8988T (cell line): Measurements from ENCODE around the gene HRNR.

ENCODE experiments used
- DNase-seq: peaks from one replicate; pipeline ENCODE4 v3.0.0; 2011

The HRNR gene

DNA sequence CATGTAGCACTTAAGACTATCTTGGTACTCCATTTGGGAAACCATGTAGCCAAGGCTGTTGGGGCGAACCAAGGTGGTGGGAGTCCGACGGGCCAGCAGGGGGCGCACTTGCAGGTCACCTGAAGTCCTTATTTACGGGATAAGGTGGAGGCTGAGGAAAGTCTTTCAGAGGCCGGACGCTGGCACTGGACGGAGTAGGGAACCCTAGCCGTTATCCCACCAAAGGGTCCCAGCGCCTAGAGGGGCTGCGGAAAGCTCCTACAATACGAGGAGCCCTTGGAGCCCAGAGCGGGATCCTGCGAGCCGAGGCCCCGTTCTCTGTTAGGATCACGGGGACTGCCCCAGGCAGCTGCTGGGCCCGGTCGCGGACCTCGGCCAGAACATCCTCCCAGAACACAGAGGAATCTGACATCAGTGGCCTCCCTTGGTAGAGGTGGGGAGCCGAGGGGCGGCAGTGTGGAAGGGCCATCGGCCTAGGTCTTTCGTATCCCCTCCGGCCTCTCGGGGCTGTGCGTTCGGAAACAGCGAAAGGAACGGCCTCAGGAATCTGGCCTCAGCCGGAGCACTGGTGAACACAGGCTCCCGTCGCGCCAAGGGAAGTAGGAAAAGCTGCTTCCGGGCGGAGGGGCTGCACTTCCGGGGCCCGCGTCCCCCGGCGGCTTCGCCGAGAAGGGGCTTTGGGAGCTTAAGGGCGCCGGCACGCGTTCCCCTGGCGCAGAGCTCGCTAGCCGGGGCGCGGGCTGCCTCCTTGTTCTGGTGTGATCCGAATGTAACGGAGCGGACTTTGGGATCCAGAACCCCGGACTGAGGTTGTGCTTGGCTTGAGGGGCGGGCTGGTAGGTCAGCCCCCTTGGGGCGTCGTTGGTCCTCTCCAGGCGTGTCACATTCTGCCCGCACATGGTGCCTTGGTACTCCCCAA lies 35.1 kb downstream of the HRNR start:
- no peak for DNase-seq

DNA sequence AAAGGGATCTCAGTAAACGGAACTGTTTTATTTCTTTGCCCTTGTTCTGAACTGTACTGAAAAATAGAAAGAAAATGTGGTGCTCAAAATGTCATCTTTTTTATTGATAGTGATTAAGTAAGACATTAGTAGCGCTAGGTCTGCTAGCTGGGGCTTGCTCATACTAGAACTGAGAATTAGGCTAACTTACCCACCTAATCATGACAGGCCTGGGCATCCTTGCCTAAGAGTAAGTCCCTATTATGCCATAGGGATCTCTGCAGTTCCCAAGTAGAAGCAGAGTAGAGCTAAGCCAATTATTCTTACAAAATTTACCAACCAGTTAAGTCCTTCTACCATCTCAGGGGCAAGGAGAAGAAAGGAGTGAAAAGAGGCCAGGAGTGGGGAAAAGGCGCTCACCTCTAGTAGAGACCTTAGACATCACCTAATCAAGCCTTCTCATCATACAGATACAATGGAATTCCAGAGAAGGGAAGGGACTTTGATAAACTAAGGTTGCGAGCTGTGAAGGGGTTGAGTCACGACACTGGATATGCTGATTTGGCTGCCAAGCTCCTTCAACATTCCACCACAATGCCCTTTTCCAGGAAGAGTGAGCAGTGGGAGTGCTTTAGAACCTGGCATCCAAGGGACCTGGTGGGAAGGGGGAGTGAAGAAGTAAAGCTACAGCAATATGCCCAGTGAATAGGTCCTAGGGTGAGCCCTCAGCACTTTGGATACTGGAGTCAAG lies 37.3 kb downstream of the HRNR start:
- DNase-seq: no peak

DNA sequence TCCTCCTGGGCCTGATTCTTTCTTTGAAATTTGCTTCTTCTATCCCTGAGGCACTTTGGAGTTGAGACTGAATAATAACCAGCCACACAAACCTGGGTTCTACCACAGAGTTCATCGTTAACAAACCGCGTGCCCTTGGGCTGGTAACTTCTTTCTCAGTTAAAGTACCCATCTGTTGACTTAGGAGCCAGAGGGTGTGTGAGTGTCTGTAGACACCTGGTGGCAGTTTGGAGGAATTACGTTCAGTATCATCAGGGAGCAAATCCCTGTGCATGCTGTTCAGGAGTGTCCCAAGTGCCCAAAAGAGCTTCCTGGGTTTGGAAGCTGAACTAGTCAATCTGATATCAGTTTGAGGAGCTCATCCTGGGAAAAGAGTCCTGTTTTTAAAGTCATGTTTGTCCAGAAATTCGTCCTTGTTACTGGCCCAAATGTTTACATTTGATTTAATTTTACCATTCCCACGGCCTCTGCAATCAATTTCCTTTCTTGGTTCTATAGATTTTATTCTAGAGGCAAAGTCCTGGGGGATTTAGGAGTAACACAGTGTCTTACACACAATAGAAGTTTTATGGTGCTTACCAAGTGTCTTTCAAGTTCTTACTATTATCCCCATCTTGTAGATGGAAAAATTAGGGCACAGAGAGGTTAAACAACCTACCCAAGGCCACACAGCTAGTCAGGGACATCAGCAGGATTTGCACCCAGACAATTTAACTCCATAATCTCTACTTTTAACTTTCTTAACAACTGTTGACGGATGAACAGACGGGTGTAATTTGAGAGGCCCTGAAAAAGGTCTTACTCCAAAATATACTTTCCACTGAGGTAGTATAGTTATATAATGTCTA lies 38.2 kb downstream of the HRNR start:
- no peak for DNase-seq

DNA sequence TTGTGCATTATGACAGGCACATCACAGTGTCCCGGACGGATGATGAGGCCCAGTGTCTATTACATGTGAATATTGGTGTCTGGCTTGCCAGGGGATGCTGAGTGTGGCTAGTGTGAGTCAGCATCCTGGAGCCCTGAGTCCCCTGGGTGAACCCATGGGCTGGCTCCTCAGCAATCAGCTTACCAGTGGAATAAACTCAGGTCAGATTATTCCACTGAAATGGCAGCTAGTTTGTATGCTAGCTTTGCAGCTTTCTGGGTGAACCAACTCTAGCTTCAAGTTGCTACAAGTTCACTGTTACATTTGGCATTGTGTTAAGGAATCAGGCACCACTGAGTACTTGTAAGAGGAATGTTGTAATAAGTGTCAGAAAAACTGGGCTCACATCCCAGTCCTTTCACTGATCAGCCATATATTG lies 41.0 kb downstream of the HRNR start:
- DNase-seq: no peak

DNA sequence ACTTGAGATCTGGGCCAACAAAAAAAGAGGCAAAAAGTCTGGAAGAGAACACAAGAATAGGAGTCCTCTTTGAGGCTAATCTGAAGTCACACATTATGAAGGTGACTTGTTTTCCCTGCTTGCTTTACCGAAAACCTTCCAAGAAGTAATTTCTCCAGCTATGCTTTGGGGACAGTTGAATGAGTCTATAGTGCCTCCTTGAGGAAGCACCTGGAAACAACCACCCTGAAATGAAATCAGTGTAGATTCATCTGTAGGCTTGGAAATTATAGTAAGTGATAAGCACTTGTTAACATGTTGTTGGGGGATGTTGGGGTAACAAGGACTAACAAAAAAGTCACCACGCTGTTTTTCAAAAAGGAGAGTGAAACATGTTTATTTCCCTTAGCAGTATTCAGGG lies 41.6 kb downstream of the HRNR start:
- DNase-seq: no peak

DNA sequence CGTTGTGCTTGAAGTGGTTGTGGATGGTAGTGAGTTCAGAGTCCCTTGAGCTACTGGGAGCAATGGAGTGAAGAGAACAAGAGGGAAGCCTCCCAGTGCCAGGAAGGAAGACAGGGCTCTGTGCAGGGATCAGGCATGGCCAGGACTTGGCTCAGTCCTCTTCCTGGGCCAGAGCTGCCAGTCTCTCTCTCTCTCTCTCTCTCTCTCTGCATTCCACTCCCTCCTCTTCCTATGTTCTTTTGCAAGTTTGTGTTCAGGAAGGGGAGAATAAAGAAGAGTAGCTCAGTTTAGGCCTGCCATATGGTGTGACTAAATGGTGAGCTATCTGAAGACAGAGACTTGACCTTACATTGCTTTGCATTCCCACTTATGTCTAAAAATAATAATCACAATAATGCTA lies 44.4 kb downstream of the HRNR start:
- DNase-seq: no peak

DNA sequence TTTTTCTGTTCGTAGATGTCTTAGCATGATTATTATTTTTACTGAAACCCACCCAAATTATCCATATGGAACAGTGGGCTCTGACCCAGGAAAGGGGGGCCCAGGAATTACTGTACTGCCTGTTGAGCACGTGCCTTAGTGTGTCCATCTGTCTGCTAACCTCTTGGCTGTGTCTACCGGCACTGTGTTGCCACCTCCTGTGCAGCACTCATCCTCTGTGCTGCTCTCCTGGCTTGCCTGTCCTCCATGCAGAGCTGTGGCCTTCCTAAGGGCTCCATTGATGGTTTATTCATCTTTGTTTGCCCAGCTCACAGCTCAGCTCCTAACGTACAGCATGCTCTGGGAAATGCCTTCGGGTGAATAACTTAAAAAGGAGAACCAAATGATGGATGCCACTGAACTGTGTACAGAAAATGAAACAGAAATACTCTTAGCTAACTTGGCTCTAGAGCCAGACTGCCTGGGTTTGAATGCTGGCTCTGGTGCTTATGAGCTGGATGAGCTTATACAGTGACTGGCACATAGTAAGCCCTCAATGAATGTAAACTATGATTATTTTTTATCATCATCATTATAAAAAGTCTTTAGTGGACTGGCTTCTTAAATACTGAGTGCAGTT lies 53.6 kb downstream of the HRNR start:
- no peak for DNase-seq

DNA sequence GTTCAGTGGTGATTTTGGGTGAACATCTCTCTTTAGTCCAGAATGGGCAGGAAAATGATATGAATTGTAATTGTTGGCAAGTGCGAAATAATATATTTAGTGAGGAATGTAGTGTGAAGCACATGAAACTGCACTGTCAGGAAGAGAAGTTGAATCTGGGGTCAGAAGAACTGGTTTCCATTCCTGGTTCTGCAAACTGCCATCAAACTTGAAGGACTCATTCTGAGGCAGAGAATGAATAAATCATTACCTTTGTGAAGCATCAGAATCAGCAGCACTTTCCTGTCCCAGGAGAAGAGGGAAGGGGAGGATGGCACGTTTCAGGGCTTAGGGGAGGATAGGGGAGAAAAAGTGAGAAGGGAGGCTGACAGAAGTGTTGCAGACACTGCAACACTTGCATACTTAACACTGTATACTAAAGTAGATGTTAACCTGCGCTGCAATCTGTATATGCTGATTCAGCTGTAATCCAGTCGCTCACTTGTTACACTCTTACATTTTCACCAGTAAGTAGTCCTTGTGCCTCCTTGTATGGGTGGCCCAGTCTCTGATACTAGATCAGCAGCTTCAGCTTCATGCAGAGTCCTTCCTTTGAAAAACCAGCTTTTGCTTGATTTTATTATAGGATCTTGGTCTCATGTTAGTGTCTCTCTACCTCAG lies 54.5 kb downstream of the HRNR start:
- no peak for DNase-seq

DNA sequence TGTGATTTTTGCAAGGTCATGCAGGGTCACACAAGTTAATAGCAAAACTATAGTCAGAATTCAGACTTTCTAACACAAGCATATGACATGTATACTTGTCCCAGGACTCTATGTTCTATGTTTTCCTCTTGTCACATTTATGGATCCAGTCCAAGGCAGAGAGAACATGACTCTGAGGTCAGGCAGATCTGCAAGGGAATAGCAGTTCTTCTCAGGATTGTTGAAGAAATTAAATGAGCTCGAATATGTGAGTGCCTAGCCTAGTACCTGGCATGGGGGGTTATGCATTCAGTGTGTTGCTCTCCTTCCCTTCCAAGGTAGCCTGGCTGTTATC lies 55.5 kb downstream of the HRNR start:
- no peak for DNase-seq

DNA sequence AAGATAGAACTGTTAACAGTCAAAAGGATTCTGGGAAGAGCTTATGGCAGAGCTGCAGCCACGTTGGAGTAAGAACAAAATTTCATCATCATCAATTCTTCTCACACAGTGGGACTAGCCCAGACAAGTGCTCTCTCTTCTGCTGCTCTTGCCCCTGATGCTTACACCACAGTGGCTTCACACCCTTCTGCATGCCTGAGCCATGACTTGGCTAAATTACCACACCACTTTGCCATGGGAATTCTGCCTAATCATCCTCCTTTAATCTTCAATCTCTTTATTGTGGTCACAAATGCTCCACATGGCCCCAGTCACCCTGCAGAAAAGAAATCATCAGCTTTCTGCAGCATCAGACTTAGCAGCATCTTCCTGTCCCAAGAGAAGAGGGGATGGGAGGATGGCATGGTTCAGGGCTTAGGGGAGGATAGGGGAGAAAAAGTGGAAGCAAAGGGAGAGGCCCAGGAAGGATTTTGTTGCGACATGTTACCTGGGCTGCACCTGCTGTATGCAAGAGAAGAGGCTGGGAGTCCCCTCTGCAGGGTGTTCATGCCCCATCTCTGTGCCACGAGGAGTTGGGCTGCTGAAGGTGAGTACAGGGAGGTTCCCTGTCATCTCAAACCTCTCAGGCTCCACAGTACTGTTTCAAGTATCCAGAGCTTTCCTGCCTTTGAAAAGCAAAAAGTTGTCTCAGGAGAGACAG lies 56.0 kb downstream of the HRNR start:
- no peak for DNase-seq

DNA sequence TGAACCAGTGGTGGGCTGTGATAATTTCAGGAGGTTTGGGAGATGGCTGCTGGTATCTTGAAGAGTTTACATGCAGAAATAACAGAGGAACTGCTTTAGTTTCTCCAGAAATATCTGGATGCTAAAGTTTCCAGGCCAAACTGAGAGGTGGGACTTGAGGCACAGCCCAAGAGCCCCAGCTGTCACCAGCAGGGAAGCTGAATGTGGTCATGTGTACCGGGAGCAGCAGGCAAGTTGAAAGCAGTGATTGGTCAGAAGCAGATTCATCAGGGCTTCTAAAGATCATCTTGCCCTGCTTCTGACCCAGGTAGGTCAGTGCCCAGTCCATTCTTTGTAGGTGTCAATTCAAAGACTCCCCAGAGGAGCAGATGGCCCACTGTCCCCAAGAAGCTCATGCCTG lies 57.0 kb downstream of the HRNR start:
- DNase-seq: no peak

DNA sequence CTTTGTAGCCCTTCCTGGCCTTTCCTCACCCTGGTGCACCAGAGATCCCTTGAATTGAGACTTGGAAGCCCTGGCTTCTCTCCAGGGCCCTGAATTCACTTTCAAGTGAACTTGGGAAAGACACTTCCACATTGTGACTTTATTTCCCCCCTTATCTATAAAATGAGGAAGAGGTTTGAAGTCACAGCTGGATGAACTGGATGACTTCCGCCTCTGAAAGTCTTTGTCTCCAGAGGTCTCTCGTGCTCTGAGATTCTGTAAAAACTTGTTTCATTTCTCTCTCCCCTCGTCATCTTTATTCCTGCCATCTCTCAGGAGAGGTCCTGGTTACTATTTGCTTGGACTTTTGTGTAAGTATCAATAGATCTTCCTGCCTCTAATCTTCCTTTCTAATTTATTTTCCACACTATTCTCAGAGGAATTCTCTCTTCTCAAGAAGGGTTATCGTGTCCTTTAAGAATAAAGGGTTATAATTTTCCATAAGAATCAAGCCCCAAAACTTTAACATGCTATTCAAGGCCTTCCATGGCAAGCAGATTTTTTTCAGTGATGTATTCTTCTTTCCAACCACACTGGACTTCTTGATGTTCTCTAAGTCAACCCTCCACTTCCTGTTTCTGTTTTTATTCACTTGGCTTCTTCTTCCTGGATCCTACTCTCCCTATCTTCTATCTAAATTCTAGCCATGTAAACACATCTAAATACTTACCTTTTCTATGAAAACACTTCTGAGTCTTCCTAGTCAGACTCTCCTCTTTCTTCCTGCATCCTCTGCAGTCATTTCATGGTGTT lies 58.5 kb downstream of the HRNR start:
- no peak for DNase-seq

DNA sequence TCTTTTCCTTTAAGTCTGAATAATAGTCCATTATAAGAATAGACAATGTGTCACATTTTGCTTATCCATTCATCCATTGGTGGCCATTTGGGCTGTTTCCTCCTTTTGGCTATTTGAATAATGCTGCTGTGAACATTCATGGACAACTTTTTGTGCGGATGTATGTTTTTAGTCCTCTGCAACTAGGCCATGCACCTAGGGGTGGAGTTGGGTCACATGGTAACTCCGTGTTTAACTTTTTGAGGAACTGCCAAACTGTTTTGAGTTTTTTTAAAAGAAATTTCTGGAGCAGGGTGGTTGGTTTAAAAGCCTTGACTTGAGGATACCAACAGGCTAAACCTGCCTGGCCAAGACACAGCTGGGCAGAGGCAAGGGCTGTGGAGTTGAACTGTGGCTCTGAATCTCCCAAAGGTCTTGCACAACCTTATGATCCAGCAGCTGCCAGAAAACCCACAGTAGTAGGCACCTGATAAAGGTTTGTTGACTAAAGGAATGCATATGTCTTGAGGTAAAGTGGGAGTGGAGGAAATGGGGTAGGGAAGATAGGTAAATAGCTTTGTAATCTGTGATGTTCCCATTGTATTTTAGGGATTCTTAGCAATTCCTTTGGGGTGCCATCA lies 59.4 kb downstream of the HRNR start:
- DNase-seq: no peak

DNA sequence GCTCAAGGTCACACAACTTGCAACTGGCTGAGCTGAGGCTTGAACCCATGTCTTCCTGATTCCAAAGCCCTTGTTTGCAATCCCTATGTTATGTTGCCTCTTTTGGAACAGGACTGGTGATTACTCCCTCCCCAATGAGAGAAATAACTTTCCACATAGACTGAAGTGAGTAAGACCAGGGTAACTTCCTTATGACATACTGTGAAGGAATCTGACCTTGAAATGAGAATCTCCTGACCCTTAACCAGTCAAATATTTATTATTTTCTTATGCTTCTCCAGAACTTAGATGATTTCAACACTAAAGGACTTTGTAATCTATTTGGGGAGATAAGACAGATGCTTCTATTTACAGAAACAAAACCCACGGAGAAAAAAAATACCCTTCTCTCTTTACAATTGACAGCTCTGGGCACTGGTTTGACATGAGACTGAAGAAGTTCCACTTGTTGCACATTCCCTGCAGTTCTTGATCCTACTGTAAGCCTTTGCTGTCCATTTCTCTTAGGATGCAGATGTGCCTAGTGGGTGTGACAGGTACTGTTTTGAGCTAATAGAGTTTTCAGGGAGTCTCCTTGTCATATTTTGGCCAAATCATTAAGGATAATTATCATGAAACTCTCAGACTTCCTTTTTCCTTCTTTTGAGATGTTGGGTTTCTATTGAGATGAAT lies 61.1 kb downstream of the HRNR start:
- DNase-seq: no peak
